HEK293 (cell line): Measurements from ENCODE around the gene GPR180.
A peak's percentile ranks its signal among the peaks of the same experiment; 100 is the strongest.

ENCODE experiments used
- ATF2 ChIP-seq: fragments of 450-650 bp; formaldehyde crosslinking; IDR thresholded peaks from 2 replicates; pipeline ENCODE4 v1.5.1; 2016; ENCODE audit warnings: missing biosample characterization, missing genetic modification characterization, low read depth
- INSM2 ChIP-seq: fragments of 450-650 bp; formaldehyde crosslinking; IDR thresholded peaks from 2 replicates; pipeline ENCODE4 v1.5.1; 2016; ENCODE audit warnings: missing biosample characterization, missing genetic modification characterization
- KLF10 ChIP-seq: fragments of 450-650 bp; IDR thresholded peaks from 2 replicates; pipeline ENCODE4 v1.5.1; 2018; ENCODE audit warnings: missing biosample characterization, mild to moderate bottlenecking, missing genetic modification characterization
- KLF16 ChIP-seq: fragments of 450-650 bp; formaldehyde crosslinking; IDR thresholded peaks from 2 replicates; pipeline ENCODE4 v1.5.1; 2017; ENCODE audit warnings: missing biosample characterization, missing genetic modification characterization
- PBX3 ChIP-seq: sonication (generic); formaldehyde crosslinking; IDR thresholded peaks from 2 replicates; pipeline ENCODE4 v1.8.1; 2022; ENCODE audit warnings: mild to moderate bottlenecking, moderate library complexity, missing genetic modification reagents
- ZBTB7A ChIP-seq: fragments of 450-650 bp; formaldehyde crosslinking; IDR thresholded peaks from 2 replicates; pipeline ENCODE4 v1.5.1; 2016; ENCODE audit warnings: low read depth, missing biosample characterization, missing genetic modification characterization
- ZBTB8A ChIP-seq: fragments of 450-650 bp; formaldehyde crosslinking; IDR thresholded peaks from 2 replicates; pipeline ENCODE4 v1.5.1; 2016; ENCODE audit warnings: missing biosample characterization, missing genetic modification characterization
- ZFP3 ChIP-seq: fragments of 450-650 bp; formaldehyde crosslinking; IDR thresholded peaks from 2 replicates; pipeline ENCODE4 v1.5.1; 2016; ENCODE audit warnings: low read depth, missing biosample characterization, missing genetic modification characterization
- ZFP37 ChIP-seq: fragments of 450-650 bp; formaldehyde crosslinking; IDR thresholded peaks from 2 replicates; pipeline ENCODE4 v1.5.1; 2016; ENCODE audit warnings: missing biosample characterization, missing genetic modification characterization
- ZNF114 ChIP-seq: fragments of 450-650 bp; formaldehyde crosslinking; IDR thresholded peaks from 2 replicates; pipeline ENCODE4 v1.5.0; 2017; ENCODE audit warnings: missing biosample characterization, missing genetic modification characterization
- ZNF132 ChIP-seq: fragments of 450-650 bp; formaldehyde crosslinking; IDR thresholded peaks from 2 replicates; pipeline ENCODE4 v1.5.1; 2017; ENCODE audit warnings: missing biosample characterization, missing genetic modification characterization, borderline replicate concordance
- ZNF157 ChIP-seq: fragments of 450-650 bp; formaldehyde crosslinking; IDR thresholded peaks from 2 replicates; pipeline ENCODE4 v1.5.1; 2016; ENCODE audit warnings: missing biosample characterization, missing genetic modification characterization
- ZNF19 ChIP-seq: fragments of 450-650 bp; formaldehyde crosslinking; IDR thresholded peaks from 2 replicates; pipeline ENCODE4; 2016; ENCODE audit warnings: missing biosample characterization, missing genetic modification characterization, low read depth
- ZNF37A ChIP-seq: fragments of 450-650 bp; IDR thresholded peaks from 2 replicates; pipeline ENCODE4 v1.5.1; 2018; ENCODE audit warnings: missing biosample characterization, missing genetic modification characterization
- ZNF529 ChIP-seq: fragments of 450-650 bp; formaldehyde crosslinking; IDR thresholded peaks from 2 replicates; pipeline ENCODE4 v1.5.1; 2017; ENCODE audit warnings: missing genetic modification characterization, missing biosample characterization; ENCODE audit not compliant: insufficient replicate concordance
- ZNF558 ChIP-seq: fragments of 450-650 bp; formaldehyde crosslinking; IDR thresholded peaks from 2 replicates; pipeline ENCODE4 v1.5.1; 2016; ENCODE audit warnings: missing biosample characterization, missing genetic modification characterization
- ZNF596 ChIP-seq: fragments of 450-650 bp; IDR thresholded peaks from 2 replicates; pipeline ENCODE4 v1.5.0; 2018; ENCODE audit warnings: missing biosample characterization, mild to moderate bottlenecking, missing genetic modification characterization, moderate library complexity
- ZNF629 ChIP-seq: fragments of 450-650 bp; formaldehyde crosslinking; IDR thresholded peaks from 2 replicates; pipeline ENCODE4 v1.5.1; 2017; ENCODE audit warnings: missing biosample characterization, missing genetic modification characterization
- ZNF707 ChIP-seq: fragments of 450-650 bp; formaldehyde crosslinking; IDR thresholded peaks from 2 replicates; pipeline ENCODE4 v1.5.1; 2016; ENCODE audit warnings: missing biosample characterization, missing genetic modification characterization
- ZNF776 ChIP-seq: fragments of 450-650 bp; formaldehyde crosslinking; IDR thresholded peaks from 2 replicates; pipeline ENCODE4 v1.5.0; 2017; ENCODE audit warnings: missing biosample characterization, missing genetic modification characterization, borderline replicate concordance
- TF ChIP-seq, protein P1 (sequence below): fragments of 450-650 bp; formaldehyde crosslinking; conservative IDR thresholded peaks from 2 replicates; pipeline ENCODE4 v1.5.1; 2016; ENCODE audit warnings: low read depth, missing biosample characterization, missing genetic modification characterization
- TF ChIP-seq, protein P2 (sequence below): fragments of 450-650 bp; formaldehyde crosslinking; IDR thresholded peaks from 2 replicates; pipeline ENCODE4 v1.5.0; 2017; ENCODE audit warnings: missing biosample characterization, missing genetic modification characterization, borderline replicate concordance
- TF ChIP-seq, protein P3 (sequence below): fragments of 450-650 bp; formaldehyde crosslinking; IDR thresholded peaks from 2 replicates; pipeline ENCODE4 v1.5.1; 2016; ENCODE audit warnings: missing biosample characterization, missing genetic modification characterization, borderline replicate concordance

GPR180 gene

GRCh38 chr13:94601446-94602431 lies at the start of gene GPR180 (continued):
- TF ChIP-seq, protein P1, sequence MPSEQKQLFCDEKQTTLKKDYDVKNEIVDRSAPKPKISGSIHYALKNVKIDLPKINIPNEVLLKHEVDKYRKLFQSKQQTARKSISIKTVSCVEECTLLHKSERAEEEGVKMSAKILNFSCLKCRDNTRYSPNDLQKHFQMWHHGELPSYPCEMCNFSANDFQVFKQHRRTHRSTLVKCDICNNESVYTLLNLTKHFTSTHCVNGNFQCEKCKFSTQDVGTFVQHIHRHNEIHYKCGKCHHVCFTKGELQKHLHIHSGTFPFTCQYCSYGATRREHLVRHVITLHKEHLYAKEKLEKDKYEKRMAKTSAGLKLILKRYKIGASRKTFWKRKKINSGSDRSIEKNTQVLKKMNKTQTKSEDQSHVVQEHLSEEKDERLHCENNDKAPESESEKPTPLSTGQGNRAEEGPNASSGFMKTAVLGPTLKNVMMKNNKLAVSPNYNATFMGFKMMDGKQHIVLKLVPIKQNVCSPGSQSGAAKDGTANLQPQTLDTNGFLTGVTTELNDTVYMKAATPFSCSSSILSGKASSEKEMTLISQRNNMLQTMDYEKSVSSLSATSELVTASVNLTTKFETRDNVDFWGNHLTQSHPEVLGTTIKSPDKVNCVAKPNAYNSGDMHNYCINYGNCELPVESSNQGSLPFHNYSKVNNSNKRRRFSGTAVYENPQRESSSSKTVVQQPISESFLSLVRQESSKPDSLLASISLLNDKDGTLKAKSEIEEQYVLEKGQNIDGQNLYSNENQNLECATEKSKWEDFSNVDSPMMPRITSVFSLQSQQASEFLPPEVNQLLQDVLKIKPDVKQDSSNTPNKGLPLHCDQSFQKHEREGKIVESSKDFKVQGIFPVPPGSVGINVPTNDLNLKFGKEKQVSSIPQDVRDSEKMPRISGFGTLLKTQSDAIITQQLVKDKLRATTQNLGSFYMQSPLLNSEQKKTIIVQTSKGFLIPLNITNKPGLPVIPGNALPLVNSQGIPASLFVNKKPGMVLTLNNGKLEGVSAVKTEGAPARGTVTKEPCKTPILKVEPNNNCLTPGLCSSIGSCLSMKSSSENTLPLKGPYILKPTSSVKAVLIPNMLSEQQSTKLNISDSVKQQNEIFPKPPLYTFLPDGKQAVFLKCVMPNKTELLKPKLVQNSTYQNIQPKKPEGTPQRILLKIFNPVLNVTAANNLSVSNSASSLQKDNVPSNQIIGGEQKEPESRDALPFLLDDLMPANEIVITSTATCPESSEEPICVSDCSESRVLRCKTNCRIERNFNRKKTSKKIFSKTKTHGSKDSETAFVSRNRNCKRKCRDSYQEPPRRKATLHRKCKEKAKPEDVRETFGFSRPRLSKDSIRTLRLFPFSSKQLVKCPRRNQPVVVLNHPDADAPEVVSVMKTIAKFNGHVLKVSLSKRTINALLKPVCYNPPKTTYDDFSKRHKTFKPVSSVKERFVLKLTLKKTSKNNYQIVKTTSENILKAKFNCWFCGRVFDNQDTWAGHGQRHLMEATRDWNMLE (tag by site-specific recombination): no peak; the same call in 1 of the 2 replicates
- TF ChIP-seq ZNF776 (tag by site-specific recombination) (no peak), ZBTB8A (tag by site-specific recombination) (peak; percentile 47), ZNF19 (no peak), ZNF558 (no peak), ZNF629 (tag by site-specific recombination) (peak; percentile 71), ZNF114 (tag by site-specific recombination) (no peak), ZNF157 (tag by site-specific recombination) (no peak), ZNF37A (tag by site-specific recombination) (no peak), INSM2 (tag by site-specific recombination) (peak; percentile 78), KLF10 (tag by site-specific recombination) (peak; percentile 59; the same call in 1 of the 2 replicates), ZNF707 (tag by site-specific recombination) (no peak), ZNF596 (tag by site-specific recombination) (no peak), ZNF529 (tag by site-specific recombination) (no peak), ATF2 (tag by site-specific recombination) (no peak), ZFP37 (tag by site-specific recombination) (peak; percentile 74; the same call in 1 of the 2 replicates), KLF16 (tag by site-specific recombination) (peak; percentile 58), PBX3 (CRISPR knock-in tag) (no peak; the same call in 1 of the 2 replicates), ZFP3 (tag by site-specific recombination) (no peak), ZNF132 (no peak), ZBTB7A (tag by site-specific recombination) (0 out of 2 replicates have a peak, but pooled peaks have one; percentile 60)
- TF ChIP-seq, protein P2, sequence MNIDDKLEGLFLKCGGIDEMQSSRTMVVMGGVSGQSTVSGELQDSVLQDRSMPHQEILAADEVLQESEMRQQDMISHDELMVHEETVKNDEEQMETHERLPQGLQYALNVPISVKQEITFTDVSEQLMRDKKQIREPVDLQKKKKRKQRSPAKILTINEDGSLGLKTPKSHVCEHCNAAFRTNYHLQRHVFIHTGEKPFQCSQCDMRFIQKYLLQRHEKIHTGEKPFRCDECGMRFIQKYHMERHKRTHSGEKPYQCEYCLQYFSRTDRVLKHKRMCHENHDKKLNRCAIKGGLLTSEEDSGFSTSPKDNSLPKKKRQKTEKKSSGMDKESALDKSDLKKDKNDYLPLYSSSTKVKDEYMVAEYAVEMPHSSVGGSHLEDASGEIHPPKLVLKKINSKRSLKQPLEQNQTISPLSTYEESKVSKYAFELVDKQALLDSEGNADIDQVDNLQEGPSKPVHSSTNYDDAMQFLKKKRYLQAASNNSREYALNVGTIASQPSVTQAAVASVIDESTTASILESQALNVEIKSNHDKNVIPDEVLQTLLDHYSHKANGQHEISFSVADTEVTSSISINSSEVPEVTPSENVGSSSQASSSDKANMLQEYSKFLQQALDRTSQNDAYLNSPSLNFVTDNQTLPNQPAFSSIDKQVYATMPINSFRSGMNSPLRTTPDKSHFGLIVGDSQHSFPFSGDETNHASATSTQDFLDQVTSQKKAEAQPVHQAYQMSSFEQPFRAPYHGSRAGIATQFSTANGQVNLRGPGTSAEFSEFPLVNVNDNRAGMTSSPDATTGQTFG: no peak
- TF ChIP-seq, protein P3, sequence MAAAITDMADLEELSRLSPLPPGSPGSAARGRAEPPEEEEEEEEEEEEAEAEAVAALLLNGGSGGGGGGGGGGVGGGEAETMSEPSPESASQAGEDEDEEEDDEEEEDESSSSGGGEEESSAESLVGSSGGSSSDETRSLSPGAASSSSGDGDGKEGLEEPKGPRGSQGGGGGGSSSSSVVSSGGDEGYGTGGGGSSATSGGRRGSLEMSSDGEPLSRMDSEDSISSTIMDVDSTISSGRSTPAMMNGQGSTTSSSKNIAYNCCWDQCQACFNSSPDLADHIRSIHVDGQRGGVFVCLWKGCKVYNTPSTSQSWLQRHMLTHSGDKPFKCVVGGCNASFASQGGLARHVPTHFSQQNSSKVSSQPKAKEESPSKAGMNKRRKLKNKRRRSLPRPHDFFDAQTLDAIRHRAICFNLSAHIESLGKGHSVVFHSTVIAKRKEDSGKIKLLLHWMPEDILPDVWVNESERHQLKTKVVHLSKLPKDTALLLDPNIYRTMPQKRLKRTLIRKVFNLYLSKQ (tag by site-specific recombination): no peak
